ENCODE results near the gene GOLT1A. TPM values are rescaled to one million over a fixed set of nuclear protein-coding genes. Genes with fewer than 3 reads are reported as not detected.

GOLT1A gene
- total and polyA plus RNA-seq, 2 of the 8 experiments (the other 6 are each of a cell fraction or from before 2014, with no cell fraction given) = 7.5 to 8.5 TPM

DNA sequence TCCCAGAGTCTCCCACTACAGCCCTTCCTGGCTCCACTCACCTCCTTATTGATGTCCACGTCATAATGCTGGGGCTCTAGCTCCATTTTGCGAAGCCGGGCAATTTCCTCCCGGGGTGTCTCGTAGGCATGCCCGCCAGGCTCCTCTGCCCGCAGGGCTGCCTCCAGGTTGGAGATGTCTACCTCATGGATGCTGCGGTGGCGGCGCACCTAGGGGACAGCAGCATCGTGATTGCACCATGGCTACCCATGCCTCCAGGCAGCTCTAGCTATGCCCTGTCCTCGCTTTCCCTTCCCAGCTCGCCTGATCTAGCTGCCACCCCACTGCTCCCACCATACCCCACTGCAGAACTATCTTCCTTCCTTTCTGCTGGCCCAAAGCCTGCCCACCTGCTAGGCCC, 15.1 kb upstream of the GOLT1A start (continued):
- TF ChIP-seq, protein P1, sequence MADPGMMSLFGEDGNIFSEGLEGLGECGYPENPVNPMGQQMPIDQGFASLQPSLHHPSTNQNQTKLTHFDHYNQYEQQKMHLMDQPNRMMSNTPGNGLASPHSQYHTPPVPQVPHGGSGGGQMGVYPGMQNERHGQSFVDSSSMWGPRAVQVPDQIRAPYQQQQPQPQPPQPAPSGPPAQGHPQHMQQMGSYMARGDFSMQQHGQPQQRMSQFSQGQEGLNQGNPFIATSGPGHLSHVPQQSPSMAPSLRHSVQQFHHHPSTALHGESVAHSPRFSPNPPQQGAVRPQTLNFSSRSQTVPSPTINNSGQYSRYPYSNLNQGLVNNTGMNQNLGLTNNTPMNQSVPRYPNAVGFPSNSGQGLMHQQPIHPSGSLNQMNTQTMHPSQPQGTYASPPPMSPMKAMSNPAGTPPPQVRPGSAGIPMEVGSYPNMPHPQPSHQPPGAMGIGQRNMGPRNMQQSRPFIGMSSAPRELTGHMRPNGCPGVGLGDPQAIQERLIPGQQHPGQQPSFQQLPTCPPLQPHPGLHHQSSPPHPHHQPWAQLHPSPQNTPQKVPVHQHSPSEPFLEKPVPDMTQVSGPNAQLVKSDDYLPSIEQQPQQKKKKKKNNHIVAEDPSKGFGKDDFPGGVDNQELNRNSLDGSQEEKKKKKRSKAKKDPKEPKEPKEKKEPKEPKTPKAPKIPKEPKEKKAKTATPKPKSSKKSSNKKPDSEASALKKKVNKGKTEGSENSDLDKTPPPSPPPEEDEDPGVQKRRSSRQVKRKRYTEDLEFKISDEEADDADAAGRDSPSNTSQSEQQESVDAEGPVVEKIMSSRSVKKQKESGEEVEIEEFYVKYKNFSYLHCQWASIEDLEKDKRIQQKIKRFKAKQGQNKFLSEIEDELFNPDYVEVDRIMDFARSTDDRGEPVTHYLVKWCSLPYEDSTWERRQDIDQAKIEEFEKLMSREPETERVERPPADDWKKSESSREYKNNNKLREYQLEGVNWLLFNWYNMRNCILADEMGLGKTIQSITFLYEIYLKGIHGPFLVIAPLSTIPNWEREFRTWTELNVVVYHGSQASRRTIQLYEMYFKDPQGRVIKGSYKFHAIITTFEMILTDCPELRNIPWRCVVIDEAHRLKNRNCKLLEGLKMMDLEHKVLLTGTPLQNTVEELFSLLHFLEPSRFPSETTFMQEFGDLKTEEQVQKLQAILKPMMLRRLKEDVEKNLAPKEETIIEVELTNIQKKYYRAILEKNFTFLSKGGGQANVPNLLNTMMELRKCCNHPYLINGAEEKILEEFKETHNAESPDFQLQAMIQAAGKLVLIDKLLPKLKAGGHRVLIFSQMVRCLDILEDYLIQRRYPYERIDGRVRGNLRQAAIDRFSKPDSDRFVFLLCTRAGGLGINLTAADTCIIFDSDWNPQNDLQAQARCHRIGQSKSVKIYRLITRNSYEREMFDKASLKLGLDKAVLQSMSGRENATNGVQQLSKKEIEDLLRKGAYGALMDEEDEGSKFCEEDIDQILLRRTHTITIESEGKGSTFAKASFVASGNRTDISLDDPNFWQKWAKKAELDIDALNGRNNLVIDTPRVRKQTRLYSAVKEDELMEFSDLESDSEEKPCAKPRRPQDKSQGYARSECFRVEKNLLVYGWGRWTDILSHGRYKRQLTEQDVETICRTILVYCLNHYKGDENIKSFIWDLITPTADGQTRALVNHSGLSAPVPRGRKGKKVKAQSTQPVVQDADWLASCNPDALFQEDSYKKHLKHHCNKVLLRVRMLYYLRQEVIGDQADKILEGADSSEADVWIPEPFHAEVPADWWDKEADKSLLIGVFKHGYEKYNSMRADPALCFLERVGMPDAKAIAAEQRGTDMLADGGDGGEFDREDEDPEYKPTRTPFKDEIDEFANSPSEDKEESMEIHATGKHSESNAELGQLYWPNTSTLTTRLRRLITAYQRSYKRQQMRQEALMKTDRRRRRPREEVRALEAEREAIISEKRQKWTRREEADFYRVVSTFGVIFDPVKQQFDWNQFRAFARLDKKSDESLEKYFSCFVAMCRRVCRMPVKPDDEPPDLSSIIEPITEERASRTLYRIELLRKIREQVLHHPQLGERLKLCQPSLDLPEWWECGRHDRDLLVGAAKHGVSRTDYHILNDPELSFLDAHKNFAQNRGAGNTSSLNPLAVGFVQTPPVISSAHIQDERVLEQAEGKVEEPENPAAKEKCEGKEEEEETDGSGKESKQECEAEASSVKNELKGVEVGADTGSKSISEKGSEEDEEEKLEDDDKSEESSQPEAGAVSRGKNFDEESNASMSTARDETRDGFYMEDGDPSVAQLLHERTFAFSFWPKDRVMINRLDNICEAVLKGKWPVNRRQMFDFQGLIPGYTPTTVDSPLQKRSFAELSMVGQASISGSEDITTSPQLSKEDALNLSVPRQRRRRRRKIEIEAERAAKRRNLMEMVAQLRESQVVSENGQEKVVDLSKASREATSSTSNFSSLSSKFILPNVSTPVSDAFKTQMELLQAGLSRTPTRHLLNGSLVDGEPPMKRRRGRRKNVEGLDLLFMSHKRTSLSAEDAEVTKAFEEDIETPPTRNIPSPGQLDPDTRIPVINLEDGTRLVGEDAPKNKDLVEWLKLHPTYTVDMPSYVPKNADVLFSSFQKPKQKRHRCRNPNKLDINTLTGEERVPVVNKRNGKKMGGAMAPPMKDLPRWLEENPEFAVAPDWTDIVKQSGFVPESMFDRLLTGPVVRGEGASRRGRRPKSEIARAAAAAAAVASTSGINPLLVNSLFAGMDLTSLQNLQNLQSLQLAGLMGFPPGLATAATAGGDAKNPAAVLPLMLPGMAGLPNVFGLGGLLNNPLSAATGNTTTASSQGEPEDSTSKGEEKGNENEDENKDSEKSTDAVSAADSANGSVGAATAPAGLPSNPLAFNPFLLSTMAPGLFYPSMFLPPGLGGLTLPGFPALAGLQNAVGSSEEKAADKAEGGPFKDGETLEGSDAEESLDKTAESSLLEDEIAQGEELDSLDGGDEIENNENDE (IDR thresholded peaks at IDR 0.05; ENCODE audit: insufficient replicate concordance, low read length) = no peak
- TF ChIP-seq RXRA (IDR thresholded peaks at IDR 0.05; ENCODE audit: insufficient read depth, low read depth, low read length) = no peak
- TF ChIP-seq BACH1 (IDR thresholded peaks at IDR 0.05; ENCODE audit: low read length) = no peak
- no peak for TF ChIP-seq JUND (IDR thresholded peaks at IDR 0.05; ENCODE audit: low read length)
- TF ChIP-seq HDAC2 (IDR thresholded peaks at IDR 0.05; ENCODE audit: borderline replicate concordance in 1 of 2, low read depth in 2 of 2, low read length in 2 of 2) = no peak
- TF ChIP-seq PHF8 (conservative IDR thresholded peaks at IDR 0.05; ENCODE audit: low read depth, low read length) = no peak
- TF ChIP-seq BCL11A (IDR thresholded peaks at IDR 0.05; ENCODE audit: low read depth in 2 of 2, low read length in 2 of 2) = no peak
- TF ChIP-seq HDAC6 (IDR thresholded peaks at IDR 0.05; ENCODE audit: low read depth, low read length) = no peak
- TF ChIP-seq NANOG (IDR thresholded peaks at IDR 0.05; ENCODE audit: insufficient read depth, low read depth, low read length, poor library complexity, severe bottlenecking) = no peak
- no peak for TF ChIP-seq SIN3A (conservative IDR thresholded peaks at IDR 0.05 in 1 of 2, IDR thresholded peaks at IDR 0.05 in 1 of 2; ENCODE audit: low read depth in 1 of 2, low read length in 2 of 2)
- no peak for TF ChIP-seq TAF1 (IDR thresholded peaks at IDR 0.05; ENCODE audit: low read depth, low read length)
